ENCODE data around the gene SRSF12.
"Not testable (repeated sequence)": the region's sequence is repeated elsewhere in the genome, so short reads cannot be mapped to it uniquely, and the experiment has no call there.

SRSF12 gene

DNA sequence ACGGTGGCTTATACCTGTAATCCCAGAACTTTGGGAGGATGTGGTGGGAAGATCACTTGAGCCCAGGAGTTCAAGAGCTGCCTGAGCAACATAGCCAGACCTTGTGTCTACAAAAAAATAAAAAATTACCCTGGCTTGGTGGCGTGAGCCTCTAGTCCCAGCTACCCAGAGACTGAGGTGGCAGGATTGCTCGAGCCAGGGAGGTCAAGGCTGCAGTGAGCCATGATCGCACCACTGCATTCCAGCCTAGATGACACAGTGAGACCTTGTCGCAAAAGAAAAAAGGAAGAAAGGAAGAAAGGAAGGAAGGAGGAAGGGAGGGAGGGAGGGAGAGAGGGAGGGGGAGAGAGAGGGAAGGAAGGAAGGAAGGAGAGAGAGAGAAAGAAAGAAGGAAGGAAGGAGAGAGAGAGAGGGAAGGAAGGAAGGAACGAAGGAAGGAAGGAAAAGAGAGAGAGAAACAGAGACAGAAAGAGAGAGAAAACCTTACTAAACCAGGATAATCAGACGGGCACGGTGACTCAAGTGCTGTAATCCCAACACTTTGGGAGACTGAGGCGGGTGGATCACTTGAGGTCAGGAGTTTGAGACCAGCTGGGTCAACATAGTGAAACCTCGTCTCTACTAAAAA, 48.2 kb downstream of the SRSF12 start:
- no peak for DNase-seq

DNA sequence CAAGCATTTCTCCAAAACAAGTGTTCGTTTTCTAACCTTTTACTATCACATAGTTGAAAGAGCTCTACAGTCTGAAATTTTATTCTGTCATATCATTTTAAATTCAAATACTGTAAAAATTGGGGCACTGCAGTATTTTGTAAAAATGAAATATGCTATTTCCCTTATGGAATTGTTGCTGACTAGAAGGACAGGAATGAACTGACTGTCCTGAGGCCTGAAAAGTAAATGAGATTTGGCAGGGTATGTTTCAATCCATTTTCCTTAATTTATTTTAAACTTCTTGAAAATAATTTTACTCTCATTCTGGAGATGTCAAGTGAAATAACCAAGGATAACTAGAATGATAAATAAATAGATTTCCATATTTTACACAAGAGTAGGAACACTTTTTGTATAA, 49.2 kb downstream of the SRSF12 start:
- no peak for DNase-seq

DNA sequence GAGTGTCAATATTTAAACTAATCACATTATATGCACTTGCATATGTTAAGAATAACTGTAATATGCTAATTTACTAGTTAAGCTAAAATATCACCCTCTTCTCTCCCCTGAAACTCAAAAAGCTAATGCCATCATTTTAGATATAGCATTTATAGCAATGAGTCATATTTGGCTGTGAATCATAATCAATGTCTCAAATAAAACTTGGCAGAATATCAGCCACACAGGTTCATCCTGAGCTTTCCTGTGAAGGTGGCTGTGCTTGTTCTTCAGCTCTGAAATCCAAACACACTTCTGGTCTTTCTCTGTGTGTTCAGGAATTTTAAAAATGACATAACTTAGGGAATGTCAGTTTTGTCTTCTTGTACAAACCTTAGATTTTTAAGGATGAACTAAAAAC, 50.1 kb downstream of the SRSF12 start:
- no peak for DNase-seq

DNA sequence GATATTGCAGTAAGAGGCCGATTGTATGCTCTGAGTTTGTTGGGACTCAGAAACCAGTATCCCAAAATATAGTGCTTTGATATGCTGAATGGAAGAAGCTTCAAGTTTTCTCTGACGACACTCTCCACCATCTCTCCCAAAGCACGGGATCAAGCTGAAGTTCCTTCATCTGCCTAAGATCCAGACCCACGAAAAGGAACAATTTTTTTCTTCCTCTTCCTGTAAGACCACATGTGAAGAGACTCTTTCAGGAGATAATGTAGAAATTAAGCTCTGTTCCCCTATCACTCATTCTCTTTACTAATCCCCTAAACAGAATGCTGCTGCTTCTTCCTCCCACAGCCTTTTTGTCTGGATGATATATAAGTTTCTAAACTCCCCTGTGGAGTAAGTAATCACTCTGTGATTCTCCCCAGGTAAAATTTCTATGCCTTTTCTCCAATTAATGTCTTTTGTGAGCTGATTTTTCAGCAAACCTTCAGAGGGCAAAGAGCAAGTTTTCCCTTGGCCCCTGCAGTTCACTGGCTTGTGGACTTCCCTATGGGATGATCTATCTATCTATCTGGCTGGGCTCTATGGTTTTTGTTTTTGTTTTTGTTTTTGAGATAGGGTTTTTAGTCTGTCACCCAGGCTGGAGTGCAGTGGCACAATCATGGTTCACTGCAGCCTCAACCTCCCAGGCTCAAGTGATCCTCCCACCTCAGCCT, 50.8 kb downstream of the SRSF12 start:
- DNase-seq = peak in 1 of 14 donors; percentile 7

DNA sequence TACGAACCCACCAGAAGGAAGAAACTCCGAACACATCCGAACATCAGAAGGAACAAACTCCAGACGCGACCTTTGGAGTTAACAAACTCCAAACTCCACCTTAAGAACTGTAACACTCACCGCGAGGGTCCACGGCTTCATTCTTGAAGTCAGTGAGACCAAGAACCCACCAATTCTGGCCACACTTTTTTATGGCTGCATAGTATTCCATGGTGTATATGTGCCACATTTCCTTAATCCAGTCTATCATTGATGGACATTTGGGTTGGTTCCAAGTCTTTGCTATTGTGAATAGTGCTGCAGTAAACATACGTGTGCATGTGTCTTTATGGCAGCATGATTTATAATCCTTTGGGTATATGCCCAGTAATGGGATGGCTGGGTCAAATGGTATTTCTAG, 51.8 kb downstream of the SRSF12 start:
- DNase-seq = not testable (repeated sequence)

DNA sequence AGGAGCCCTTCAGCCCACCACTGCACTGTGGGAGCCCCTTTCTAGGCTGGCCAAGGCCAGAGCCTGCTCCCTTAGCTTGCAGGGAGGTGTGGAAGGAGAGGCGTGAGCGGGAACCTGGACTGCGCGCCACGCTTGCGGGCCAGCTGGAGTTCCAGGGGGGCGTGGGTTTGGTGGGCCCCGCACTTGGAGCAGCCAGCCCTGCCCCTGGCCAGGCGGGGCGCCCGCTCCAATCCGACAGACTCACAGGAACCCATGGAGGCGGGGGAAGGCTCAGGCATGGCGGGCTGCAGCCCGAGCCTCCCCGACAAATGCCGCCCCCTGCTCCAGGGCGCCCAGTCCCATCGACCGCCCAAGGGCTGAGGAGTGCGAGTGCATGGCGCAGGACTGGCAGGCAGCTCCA, 52.9 kb downstream of the SRSF12 start:
- DNase-seq = not testable (repeated sequence)

DNA sequence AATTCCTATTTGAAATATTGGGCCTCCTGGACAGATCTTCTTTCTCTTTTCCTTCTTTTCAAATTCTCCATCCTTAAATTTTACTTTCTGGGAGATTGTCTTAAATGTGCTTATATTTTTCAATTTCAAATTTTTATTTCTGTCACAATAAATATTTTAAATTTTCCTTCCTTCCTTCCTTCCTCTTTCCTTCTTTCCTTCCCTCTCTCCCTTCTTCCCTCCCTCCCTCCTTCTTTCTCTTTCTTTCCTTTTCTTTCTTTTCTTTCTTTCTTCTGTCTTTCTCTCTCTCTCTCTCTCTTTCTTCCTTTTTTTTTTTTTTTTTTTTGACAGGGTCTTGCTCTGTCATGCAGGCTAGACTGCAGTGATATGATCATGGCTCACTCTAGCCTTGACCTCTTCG, 54.0 kb downstream of the SRSF12 start:
- no peak for DNase-seq

DNA sequence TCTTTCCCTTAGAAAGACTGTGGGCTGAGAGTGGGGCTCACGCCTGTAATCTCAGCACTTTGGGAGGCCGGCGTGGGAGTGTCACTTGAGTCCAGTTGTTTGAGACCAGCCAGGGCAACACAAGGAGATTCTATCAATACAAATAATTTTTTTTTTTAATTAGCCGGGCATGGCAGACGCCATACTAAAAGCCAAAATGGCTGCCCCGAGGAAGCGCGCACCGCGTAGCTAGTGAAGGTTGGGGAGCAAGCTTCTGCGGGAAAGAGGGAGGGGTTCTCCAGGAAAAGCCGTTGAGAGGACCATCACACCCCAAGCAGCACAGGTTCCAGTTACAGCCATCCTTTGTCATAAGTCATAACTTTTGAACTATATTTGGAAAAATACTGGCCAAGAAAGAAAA, 58.6 kb downstream of the SRSF12 start:
- DNase-seq = no peak

DNA sequence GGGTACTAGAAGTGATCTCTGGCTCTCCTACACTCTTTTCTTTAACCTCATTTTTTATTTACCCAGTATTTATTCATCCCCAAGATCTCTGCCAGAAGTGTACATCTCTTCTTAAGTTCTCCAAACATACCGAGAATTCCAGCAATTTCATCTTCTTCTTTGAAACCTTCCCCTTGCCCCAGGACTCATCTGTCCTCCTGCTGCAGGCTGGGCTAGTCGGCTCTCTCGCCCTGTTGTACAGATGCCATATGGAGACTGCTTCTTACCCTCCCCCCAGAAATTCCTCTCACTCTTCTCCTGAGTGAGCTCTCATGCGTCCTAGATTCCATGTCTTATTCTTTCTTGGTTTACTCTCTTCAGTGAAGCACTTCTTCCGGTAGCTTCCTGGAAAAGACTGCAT, 59.2 kb downstream of the SRSF12 start:
- DNase-seq = no peak

DNA sequence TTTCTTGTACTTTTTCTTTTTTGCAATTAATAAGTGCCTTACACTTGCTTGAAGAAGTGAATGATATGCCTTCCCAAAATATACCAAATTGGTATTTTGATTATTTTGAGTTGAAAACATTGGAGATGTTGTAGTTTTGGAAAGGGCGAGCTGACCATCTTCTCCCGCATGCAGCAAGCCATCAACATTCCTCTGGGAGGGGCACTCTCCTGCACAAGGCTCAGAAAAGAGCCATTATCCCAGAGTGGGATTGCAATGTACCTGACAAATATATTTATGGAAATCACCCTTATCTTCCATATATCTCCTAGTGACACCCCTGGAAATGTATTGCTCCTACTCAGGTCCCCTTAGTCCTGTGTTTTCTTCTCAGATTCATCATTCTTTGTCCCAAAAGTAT, 60.1 kb downstream of the SRSF12 start:
- DNase-seq = no peak

DNA sequence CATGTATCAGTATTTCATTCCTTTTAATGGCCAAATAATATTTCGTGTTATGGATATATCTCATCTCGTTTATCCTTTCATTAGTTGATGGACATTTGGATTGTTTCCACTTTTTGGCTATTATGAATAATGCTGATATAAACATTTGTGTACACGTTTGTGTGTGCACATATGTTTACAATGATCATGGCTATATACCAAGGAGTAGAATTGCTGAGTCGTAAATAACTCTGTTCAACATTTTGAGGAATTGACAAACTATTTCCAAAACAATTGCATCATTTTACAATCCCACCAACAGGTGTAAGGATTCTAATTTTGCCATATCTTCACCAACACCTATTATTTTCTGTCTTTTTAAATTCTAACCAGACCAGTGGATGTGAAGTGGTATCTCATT, 63.7 kb downstream of the SRSF12 start:
- DNase-seq = no peak

DNA sequence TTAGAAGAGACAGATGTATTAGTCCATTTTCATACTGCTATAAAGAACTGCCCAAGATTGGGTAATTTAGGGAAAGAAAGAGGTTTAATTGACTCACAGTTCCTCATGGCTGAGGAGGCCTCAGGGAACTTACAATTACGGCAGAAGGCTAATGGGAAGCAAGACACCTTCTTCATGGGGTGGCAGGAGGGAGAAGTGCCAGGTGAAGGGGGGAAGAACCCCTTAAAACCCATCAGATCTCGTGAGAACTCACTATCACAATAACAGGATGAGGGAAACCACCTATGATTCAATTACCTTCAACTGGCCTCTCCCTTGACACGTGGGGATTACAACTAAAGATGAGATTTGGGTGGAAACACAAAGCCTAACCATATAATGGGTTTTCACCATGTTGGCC, 66.2 kb downstream of the SRSF12 start:
- no peak for DNase-seq

DNA sequence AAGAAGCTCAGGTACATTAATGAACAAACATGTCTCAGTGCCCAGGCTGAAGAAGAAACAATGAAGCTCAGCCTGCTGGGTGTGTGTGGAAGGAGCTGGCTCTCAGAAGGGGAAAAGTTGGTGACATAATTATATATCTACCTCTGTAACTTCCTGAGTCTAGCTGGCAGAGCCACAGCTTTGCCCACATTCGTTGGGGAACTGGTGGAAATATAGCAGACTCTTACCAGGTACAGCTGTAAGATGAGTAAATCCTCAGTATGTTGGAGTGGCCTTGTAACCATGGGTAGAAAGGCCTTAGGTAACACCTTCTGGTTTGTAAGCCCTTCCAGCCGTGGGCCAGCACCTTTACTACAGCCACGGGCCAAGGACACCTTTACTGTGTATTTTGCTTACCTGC, 67.2 kb downstream of the SRSF12 start:
- DNase-seq = no peak

DNA sequence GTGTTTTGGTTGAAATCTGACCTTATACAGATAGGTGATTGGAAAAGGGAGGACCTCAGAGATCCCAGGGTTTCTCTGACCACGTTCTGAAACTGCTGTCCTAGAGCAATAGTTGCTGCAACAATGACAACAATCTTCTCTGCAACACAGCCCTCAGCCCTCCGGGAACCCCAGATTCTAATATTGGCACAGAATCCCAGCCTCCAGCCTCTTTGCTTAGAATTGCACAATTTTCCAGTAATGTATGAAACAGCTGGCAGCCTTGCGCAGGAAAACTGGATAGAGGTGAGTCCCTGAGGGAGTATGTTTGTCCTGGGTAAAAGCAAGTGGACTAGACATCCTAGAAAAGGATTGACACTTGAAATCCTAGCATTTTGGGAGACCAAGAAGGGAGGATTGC, 67.7 kb downstream of the SRSF12 start:
- no peak for DNase-seq

DNA sequence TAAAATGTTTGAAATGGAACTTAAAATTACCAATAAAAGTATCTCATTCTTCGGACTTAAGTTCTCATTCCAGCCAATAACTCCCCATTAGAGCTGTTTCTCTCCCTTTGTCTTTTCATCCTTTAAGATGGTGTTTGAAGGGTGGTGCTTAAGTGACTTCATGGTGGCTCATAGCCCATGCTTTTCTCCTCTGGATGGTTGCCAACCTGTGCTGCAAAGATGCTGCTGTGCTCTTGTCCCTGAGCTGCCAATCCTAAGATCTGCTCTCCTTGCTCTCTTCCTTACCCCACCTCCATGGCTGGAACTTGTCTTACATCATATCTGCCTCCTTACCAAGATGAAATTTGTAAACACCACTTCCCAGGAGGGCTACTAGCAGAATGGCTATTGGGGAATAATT, 68.9 kb downstream of the SRSF12 start:
- DNase-seq = no peak

DNA sequence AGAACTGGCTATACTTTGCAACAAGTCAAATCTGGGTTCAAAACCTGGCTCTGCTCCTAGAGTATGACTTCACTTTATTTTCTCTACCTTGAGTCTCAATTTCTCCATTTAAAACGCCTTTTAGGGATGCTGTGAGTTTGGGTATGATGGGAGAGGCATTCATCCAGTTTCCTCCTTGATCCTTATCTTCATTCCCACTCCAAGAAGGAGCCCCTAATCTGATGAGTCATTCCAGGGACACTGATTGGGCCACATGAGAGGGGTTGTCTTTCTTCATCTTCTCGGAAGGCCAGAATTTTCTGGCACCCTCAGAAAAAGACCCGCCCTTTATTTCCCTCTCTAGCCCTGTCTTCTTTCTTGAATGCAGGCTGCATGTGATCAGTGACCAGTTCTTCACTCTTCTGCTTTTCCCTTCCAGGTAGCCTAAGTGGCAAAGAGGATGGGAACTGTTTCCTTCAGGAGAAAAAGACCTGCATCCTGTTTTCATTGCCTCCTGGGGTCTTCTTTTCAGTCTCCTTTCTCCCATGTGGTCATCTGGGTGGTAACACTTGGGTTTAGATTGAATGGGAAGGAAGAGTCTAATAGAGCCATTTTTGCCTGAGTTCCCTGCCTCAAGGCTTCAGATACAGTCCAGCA, 69.5 kb downstream of the SRSF12 start:
- no peak for DNase-seq

DNA sequence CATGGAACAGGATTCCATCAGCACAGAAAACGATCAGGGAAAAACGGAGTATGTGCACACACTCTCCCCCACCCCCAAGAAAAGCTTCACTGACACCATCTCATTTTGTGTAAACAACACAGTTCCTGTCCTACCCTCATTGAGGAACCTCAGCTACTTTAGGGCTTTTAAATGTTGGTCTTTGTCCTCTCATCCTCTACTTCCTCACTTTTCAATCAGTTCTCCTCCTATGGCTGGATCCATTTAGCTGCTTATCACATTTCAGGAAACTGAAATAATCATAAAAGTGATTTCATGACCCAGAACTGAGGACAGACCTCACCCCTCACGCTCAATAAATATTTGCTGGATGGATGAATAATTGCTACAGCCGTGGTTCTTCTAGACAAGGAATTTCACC, 70.4 kb downstream of the SRSF12 start:
- no peak for DNase-seq
